GM12874 (cell line): ENCODE data around the gene OAS3.

Experiments
- TF ChIP-seq, protein P1 (sequence below): IDR thresholded peaks from 2 replicates; pipeline ENCODE4 v1.5.1; 2011; ENCODE audit warnings: low read depth, mild to moderate bottlenecking, control low read depth, low read length, moderate library complexity; ENCODE audit not compliant: insufficient read depth

The OAS3 gene

DNA sequence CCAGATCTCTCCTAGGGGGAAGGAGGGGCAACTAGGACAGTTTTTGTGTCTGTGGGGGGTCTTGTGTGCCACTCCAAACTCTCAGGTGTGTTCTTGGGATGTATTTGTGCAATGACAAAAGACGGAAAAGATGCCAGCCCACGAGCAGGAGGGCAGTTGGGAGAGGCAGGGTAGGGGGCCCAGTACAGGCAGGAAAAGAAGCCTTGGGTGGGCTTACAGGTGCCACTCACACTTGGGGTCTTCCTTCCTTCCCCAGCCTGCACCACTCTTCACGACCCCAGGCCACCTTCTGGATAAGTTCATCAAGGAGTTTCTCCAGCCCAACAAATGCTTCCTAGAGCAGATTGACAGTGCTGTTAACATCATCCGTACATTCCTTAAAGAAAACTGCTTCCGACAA lies 64.4 kb downstream of the OAS3 start:
- TF ChIP-seq, protein P1, sequence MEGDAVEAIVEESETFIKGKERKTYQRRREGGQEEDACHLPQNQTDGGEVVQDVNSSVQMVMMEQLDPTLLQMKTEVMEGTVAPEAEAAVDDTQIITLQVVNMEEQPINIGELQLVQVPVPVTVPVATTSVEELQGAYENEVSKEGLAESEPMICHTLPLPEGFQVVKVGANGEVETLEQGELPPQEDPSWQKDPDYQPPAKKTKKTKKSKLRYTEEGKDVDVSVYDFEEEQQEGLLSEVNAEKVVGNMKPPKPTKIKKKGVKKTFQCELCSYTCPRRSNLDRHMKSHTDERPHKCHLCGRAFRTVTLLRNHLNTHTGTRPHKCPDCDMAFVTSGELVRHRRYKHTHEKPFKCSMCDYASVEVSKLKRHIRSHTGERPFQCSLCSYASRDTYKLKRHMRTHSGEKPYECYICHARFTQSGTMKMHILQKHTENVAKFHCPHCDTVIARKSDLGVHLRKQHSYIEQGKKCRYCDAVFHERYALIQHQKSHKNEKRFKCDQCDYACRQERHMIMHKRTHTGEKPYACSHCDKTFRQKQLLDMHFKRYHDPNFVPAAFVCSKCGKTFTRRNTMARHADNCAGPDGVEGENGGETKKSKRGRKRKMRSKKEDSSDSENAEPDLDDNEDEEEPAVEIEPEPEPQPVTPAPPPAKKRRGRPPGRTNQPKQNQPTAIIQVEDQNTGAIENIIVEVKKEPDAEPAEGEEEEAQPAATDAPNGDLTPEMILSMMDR: no peak

DNA sequence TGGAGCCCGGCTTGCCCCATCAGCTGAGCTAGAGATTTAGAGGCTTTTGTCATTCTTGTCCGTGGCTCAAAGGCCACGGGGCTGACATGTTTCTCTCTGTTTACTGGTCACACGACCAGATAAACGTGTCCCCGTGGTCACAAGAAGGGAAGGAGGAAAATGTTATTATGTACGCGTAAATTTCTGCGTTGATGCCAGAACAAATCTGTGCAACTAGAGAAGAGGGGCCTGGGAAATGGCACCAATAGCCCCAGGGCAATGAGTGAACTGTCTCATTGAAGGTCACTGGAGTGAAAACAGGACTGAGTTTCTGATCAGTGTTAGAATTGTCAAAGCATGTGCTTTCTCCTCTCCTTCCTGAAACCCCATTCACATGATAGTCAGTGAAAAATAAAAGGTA lies 65.4 kb downstream of the OAS3 start:
- TF ChIP-seq, protein P1: no peak

DNA sequence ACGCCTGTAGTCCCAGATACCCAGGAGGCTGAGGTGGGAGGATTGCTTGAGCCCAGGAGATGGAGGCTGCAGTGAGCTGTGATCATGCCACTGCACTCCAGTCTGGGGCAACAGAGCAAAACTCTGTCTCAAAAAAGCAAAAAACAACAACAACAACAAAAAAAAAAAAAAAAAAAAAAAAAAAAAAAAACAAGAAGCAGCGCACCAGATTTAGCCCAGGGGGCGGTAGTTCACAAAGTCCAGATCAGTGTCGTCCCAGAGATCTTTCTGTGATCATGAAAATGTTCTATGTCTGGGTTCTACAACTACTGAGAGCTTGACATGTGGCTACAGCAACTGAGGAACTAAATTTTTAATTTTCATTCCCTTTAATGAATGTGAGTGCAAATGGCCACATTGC lies 67.5 kb downstream of the OAS3 start:
- TF ChIP-seq, protein P1: peak; percentile 23; the same call in 1 of the 2 replicates

DNA sequence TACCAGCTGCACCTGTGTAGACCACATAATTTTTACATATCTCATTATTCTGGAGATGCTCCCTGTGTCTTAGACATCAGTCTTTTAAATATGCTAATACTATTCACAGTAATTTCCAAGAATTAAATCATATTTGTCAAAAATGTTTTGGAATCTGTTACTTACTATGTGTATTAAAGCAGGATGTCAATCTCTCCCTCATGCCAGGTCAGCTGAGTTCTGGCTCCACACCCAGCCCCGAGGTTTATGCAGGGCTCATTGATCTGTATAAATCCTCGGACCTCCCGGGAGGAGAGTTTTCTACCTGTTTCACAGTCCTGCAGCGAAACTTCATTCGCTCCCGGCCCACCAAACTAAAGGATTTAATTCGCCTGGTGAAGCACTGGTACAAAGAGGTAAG lies 67.9 kb downstream of the OAS3 start:
- TF ChIP-seq, protein P1: no peak

DNA sequence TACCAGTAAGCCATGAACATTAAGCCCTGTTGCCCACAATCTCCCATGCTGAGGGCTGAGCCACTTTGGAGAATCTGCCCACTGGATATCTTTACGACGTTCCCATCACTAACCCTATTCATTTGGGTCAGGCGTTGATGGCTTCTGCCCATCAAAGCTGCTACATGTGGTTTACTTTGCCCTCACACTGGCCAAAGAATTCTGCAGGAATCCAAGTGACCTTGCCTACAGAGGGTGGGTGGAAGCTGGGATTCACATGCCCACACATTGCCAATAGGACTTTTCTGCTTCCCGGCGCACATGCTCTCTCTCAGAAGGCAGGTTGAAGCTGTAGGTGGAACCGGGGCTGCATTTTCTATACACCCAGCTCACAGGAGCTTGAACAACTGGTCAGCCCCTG lies 68.4 kb downstream of the OAS3 start:
- TF ChIP-seq, protein P1: no peak

DNA sequence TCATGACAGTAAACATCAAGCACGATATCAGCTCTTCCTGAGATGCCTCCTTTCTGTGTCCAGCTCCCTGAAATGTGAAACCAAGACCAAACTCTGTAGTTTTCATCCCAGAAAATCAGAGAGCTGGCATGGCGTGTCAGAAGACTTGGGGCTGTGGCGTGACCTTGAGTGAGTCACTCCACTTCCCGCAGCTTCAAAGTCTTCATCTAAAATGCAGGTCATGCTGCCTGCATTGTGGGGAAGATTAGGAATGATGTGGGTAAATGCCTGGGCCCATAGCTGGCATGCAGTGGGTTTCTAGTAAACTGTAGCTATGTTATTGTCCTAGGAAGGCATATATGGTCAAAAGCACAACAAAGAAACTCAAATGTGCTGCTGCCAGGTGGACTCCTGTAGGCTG lies 68.9 kb downstream of the OAS3 start:
- TF ChIP-seq, protein P1: no peak

DNA sequence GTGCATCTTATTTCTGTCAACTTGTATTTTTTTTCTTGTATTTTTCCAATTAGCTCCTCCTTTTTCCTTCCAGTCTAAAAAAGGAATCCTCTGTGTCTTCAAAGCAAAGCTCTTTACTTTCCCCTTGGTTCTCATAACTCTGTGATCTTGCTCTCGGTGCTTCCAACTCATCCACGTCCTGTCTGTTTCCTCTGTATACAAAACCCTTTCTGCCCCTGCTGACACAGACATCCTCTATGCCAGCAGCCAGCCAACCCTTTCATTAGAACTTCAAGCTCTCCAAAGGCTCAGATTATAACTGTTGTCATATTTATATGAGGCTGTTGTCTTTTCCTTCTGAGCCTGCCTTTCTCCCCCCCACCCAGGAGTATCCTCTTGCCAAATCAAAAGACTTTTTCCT lies 72.4 kb downstream of the OAS3 start:
- TF ChIP-seq, protein P1: no peak

DNA sequence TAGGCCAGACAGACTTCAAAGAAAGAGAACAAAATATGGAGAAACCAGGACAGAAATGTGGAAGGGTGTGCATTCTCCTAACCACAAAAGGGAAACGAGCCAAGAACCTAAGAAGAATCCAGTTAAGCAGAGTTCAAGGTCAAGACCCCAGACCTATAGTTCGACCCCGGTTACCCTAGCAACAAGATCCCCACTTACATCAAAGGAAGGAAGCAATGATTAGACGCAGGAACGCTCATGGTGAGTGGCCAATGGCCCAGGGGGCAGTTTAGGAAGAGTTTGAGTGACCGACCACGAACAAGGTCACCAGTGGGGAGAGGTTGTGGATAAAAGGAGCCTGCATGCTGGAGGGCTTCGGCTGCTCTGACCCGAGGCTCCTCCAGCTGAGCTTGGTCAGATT lies 76.3 kb downstream of the OAS3 start:
- TF ChIP-seq, protein P1: no peak
